HEK293 (cell line): ENCODE results near the gene TP53BP1.

Source experiments
- KLF9 ChIP-seq: fragments of 450-650 bp; formaldehyde crosslinking; IDR thresholded peaks from 2 replicates; pipeline ENCODE4 v1.5.1; 2016; ENCODE audit warnings: missing biosample characterization, missing genetic modification characterization, low read depth
- ZNF10 ChIP-seq: fragments of 450-650 bp; formaldehyde crosslinking; IDR thresholded peaks from 2 replicates; pipeline ENCODE4 v1.5.1; 2017; ENCODE audit warnings: missing biosample characterization, missing genetic modification characterization
- ZNF274 ChIP-seq, 2 experiments: fragments of 200-500 bp in 1 of 2; fragments of 450-650 bp in 1 of 2; sonication (Bioruptor generic) in 1 of 2; formaldehyde crosslinking in 1 of 2; IDR thresholded peaks; 2 replicates each; pipeline versions ENCODE4 v1.5.1 to v1.6.1; 2014 to 2016; ENCODE audit warnings: borderline replicate concordance in 1 of 2, inconsistent platforms in 1 of 2, low read length in 1 of 2, missing biosample characterization in 1 of 2, missing genetic modification characterization in 1 of 2
- ZNF354C ChIP-seq: fragments of 450-650 bp; formaldehyde crosslinking; IDR thresholded peaks from 2 replicates; pipeline ENCODE4 v1.5.1; 2016; ENCODE audit warnings: missing biosample characterization, missing genetic modification characterization, low read depth, borderline replicate concordance
- ZNF76 ChIP-seq: fragments of 450-650 bp; formaldehyde crosslinking; IDR thresholded peaks from 2 replicates; pipeline ENCODE4; 2016; ENCODE audit warnings: low read depth, missing biosample characterization, missing genetic modification characterization, borderline replicate concordance
- ZNF777 ChIP-seq: fragments of 450-650 bp; formaldehyde crosslinking; IDR thresholded peaks from 2 replicates; pipeline ENCODE4 v1.5.1; 2017; ENCODE audit warnings: missing biosample characterization, missing genetic modification characterization, borderline replicate concordance
- TF ChIP-seq, protein P1 (sequence below): fragments of 450-650 bp; formaldehyde crosslinking; IDR thresholded peaks from 2 replicates; pipeline ENCODE4 v1.5.1; 2016; ENCODE audit warnings: missing biosample characterization, missing genetic modification characterization
- TF ChIP-seq, protein P2 (sequence below): fragments of 450-650 bp; formaldehyde crosslinking; IDR thresholded peaks from 2 replicates; pipeline ENCODE4 v1.5.1; 2016; ENCODE audit warnings: missing biosample characterization, missing genetic modification characterization

- TF ChIP-seq ZNF274 (IDR thresholded peaks at IDR 0.05; ENCODE audit: low read length) (no peak), ZNF274 (tag by site-specific recombination; IDR thresholded peaks at IDR 0.05; ENCODE audit: borderline replicate concordance) (no peak), ZNF777 (no peak), ZNF76 (tag by site-specific recombination) (no peak), ZNF354C (no peak), KLF9 (tag by site-specific recombination) (no peak), ZNF10 (tag by site-specific recombination) (no peak)
- TF ChIP-seq, protein P1, sequence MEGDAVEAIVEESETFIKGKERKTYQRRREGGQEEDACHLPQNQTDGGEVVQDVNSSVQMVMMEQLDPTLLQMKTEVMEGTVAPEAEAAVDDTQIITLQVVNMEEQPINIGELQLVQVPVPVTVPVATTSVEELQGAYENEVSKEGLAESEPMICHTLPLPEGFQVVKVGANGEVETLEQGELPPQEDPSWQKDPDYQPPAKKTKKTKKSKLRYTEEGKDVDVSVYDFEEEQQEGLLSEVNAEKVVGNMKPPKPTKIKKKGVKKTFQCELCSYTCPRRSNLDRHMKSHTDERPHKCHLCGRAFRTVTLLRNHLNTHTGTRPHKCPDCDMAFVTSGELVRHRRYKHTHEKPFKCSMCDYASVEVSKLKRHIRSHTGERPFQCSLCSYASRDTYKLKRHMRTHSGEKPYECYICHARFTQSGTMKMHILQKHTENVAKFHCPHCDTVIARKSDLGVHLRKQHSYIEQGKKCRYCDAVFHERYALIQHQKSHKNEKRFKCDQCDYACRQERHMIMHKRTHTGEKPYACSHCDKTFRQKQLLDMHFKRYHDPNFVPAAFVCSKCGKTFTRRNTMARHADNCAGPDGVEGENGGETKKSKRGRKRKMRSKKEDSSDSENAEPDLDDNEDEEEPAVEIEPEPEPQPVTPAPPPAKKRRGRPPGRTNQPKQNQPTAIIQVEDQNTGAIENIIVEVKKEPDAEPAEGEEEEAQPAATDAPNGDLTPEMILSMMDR (tag by site-specific recombination): no peak
- TF ChIP-seq, protein P2, sequence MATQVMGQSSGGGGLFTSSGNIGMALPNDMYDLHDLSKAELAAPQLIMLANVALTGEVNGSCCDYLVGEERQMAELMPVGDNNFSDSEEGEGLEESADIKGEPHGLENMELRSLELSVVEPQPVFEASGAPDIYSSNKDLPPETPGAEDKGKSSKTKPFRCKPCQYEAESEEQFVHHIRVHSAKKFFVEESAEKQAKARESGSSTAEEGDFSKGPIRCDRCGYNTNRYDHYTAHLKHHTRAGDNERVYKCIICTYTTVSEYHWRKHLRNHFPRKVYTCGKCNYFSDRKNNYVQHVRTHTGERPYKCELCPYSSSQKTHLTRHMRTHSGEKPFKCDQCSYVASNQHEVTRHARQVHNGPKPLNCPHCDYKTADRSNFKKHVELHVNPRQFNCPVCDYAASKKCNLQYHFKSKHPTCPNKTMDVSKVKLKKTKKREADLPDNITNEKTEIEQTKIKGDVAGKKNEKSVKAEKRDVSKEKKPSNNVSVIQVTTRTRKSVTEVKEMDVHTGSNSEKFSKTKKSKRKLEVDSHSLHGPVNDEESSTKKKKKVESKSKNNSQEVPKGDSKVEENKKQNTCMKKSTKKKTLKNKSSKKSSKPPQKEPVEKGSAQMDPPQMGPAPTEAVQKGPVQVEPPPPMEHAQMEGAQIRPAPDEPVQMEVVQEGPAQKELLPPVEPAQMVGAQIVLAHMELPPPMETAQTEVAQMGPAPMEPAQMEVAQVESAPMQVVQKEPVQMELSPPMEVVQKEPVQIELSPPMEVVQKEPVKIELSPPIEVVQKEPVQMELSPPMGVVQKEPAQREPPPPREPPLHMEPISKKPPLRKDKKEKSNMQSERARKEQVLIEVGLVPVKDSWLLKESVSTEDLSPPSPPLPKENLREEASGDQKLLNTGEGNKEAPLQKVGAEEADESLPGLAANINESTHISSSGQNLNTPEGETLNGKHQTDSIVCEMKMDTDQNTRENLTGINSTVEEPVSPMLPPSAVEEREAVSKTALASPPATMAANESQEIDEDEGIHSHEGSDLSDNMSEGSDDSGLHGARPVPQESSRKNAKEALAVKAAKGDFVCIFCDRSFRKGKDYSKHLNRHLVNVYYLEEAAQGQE (tag by site-specific recombination): no peak
Observed at GRCh38 chr15:43527802-43528541, 35.0 kb upstream of the TP53BP1 start.
